GM19372 (cell line): Measurements from ENCODE around the gene SOX3.

Experiments
- ATAC-seq: cut with Tn5 transposase; IDR thresholded peaks from one replicate; pipeline ENCODE4 v1.9.1; 2021; ENCODE audit warnings: mild to moderate bottlenecking, low read depth, moderate library complexity; ENCODE audit not compliant: unreplicated experiment

SOX3 gene

GRCh38 chrX:140500441-140500840 is 4.4 kb downstream of the SOX3 start:
- ATAC-seq, result no peak

GRCh38 chrX:140495739-140496138 is 9.1 kb downstream of the SOX3 start:
- ATAC-seq, result no peak

- no peak for ATAC-seq
Observed at GRCh38 chrX:140492066-140492994, 12.5 kb downstream of the SOX3 start.

GRCh38 chrX:140480765-140481164 is 24.1 kb downstream of the SOX3 start:
- no peak for ATAC-seq

DNA sequence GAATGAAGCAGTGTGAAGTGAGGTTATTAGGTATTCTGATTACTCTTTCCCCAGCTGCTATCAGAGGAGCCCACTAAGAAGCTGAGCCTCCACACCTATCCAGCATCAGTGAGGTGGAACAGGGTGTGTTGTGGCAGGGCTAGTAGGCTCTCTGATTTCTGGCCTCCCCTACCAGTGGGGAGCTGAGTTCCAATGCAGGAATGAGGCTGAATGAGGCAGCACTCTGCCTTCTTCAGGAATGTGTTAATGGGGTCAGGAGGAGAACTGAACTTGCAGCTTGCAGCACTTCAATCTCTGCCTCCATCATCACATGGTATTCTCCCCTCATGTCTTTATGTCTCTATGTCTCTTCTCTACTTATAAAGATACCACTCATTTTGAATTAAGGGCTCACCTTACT is 26.9 kb downstream of the SOX3 start:
- ATAC-seq, result no peak

DNA sequence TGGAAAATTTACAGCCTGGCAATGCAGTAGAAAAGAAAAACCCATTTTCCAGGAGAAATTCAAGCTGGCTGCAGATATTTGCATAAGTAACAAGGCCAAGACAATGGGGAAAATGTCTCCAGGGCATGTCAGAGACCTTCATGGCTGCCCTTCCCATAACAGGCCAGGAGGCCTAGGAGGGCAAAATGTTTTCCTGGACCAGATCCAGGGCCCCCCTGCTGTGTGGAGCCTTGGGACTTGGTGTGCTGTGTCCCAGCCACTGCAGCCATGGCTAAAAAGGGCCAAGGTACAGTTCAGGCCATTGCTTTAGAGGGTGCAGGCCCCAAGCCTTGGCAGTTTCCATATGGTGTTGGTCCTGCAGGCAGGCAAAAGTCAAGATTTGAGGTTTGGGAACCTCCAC is 29.8 kb downstream of the SOX3 start:
- ATAC-seq, result no peak

DNA sequence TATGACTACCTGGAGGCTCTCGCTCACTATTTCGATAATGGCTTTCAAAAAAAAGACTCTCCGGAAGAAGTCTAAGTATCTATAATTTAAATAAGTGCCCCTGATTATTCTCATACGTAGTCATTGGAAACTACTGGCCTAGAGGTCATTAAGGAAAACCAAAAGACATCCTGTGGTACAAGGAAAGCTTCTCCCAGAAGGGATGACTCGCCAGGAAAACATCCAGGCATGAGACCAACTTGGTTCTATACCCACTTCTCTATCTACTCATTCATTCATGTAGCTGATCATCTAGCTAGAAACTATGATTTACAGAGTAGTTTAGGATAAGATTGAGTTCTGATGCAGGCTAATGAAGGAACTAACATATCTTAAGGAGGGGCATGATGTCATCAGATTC is 37.7 kb downstream of the SOX3 start:
- ATAC-seq, result no peak
